ENCODE measurements around the gene SNCG.
"Not testable (repeated sequence)": the region's sequence is repeated elsewhere in the genome, so short reads cannot be mapped to it uniquely, and the experiment has no call there.

Gene SNCG

DNA sequence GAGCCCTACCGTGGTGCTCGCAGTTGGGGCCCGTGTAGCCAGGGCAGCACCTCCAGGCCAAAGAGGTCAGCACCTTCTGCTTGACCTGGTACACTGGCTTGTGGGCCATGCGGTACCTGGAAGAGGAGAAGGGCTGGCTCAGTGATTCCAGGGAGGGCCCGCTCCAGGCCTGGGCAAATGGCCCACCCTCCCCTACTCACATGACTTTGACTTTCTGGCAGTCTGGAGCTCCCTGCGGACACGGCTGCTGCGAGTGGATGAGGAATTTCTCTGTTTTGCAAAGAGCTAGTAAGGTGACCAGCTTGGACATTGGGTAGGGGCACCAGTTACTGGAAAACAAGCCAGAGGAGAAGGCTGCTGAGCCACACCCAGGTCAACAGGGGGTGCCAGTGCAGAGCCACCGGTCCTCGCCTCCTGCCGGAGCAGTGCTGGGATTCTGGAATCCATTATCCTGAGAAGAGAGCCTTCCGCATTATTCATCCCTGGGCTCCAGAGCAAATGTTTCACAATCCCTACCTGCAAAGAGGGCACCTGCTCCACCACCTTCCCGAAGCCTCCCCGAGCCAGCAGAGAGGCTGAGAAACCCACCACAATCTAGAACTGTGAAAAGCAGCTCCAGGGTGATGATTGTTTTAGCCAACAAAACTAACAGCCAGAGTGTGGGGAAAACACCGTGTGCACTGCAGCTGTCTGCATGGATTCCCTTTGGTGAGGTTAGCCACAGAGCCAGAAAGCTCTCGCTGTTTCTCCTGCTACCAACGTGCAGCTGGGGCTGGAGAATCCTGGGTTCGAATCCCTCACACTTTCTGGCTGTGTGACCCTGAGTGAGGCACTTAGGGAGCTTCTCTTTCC, 12.8 kb upstream of the SNCG start:
- DNase-seq (ENCODE audit: low read depth), result no peak

DNA sequence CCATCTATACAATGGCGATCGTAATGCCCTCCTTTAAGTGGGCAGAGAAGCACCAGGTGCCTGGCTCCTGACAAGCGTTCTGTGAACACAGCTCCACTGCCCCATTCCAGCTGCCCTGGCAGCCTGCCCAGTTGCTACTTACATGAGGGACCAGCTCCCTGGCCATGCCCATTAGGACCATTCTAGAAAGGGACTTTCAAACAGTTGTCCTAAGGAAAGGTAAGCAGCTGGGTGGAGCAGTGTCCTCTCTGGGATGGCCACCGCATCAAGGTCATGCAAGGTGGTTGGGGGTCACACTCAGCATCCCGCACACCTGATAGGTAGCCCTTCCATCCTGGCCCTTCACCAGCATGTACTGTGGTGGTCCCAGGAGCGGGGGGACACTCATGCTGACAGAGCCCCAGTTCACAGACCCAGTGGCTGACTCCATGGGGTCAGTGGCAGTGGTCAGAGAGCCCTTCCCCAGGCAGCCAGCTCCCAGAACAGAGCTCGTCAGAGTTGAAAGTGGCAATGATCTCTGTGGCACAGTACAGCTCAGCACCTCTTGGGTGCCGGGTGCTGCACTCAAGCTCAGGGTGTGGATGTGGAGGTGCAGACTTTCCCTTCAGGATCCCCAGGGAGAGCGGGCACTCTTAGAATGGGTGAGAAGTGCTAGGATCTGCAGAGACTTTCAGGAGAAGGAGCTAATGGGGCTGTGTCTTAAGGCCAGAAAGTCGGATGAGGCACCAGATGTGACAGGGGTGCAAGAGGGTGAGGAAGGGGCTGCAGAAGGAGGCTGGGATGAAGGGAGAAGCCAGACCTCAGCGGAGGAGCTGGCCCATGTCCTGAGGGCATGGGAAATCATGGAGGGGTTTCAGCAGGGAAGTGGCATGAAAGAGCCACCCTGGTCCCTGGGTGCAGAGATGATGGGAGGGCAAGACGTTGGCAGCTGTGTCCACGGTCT, 11.9 kb upstream of the SNCG start:
- no peak for DNase-seq (ENCODE audit: low read depth)

DNA sequence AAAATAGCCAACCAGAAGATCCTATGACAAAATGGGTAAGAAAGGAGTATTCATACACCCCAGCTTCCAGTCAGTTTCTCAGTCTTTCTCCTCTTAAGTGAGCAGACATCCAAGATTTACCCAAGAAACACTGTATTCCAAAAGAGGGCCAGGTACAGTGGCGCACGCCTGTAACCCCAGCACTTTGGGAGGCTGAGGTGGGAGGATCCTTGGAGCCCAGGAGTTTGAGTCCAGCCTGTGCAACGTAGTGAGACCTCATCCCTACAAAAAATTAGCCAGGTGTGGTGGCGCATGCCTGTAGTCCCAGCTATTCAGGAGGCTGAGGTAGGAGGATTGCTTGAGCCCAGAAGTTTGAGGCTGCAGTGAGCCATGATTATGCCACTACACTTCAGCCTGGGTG, 10.6 kb upstream of the SNCG start:
- not testable (repeated sequence) for DNase-seq (ENCODE audit: low read depth)

DNA sequence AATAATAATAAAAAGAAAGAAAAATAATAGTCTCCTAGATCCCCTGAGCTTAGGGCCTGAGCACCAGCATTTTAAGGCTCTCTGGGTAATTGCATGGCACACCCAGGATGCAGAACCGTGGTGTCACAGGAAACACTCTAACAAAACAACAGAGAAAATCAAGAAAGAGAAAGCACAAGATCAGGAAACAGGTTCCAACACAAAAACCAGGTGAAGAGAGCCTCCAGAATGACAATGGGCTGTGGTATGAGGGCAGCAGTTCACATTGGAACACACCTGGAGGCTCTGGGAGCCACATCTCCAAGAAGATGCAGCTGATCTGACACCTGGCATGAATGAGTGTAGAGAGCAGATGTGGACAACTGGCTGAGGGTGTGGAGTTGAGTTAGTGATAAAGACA, 8.1 kb upstream of the SNCG start:
- DNase-seq (ENCODE audit: low read depth), result no peak

DNA sequence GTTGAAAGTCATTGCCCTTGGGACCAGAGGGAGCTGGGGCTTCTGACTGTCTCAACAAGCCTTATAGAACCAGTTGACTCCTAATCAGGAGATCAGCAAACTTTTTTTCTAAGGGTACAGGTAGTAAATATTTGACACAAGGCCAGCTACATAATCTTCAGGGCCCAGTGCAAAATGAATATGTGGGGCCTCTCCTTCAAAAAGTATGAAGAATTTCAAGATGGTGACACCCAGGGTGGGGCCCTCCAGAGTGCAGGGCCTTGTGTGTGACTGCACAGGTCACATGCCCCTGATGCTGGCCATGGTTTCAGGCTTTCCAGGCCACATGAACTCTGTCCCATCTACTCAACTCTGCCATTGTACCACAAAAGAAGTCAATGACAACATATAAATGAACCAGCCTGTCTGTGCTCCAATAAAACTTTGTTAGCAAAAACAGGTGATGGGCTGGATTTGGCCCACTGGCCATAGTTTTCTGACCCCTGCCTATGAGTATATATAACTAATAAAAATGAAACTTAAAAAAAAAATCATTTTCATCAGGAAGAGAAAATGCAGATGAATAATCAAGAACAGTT, 7.1 kb upstream of the SNCG start:
- DNase-seq (ENCODE audit: low read depth), result no peak

DNA sequence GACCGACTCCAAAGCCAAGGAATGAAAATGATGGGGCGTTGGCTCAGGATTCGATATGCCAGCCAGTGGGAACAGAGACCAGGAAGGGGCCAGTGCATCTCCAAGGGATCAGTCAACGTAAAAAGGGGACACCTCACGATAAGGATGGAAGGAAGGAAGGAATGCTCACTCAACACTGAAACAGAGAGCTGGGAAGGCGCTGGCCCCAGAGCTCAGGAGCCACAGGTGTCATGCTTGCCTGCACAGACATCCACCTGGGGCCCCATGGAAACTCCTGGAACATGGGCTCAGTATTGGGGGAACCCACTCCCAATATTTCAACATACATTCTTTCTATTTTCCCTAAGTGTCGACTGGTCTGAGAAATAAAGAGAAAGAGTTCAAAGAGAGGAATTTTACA, 6.3 kb upstream of the SNCG start:
- no peak for DNase-seq (ENCODE audit: low read depth)

DNA sequence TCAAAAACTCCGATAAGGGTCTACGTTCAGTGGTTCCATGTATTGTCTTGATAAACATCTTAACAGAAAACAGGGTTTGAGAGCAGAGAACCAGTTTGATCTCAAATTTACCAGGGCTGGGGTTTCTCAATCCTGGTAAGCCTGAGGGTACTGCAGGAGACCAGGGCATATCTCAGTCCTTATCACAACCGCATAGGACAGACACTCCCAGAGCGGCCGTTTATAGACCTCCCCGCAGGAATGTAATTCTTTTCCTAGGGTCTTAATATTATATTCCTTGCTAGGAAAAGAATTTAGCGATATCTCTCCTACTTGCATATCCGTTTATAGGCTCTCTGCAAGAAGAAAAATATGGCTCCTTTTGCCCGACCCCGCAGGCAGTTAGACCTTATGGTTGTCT, 5.7 kb upstream of the SNCG start:
- DNase-seq (ENCODE audit: low read depth), result not testable (repeated sequence)

DNA sequence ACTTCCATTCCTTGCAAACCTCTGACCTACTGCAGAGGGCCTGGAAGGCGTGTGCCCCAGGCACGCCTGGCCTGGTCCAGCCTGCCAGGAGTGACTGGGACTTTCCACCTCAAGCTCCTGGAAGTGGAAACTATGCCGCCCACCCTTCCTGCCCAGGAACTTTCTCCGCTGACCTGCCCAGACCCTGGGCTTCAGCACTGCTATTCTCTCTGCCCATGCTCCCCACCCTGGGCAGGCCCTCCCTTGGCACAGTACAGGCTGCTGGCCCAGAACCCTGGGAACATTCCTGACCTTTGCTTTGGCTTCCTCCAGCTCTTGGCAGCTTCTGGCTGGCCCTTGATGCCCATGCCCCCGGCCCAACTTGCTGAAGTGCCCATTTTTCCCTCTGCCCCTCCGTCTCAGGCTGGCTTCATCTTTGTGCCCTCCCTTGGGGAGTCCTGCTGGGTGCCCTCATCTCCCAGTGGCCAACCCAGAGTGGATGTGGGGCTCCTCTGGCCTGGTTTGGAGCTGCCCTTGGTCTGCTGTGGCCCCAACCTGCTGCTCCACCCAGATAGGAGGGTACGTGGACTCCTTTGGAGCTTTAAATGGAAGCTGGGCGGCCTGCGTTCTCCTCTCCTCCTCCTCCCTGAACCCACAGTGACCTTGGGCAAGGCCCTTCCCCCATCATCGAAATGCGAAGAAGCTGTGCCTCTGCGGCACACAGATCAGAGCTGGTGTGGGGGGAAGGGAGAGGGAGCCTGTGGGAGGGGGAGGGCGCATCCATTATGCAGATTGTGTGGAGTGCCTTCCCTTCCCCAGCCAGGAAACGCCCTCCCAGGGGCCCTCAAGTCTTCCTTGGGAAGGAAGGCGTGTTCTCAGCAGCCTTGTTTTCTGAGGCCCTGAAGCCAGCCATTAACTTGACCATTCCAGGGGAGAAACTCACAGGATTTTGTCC, 4.4 kb upstream of the SNCG start:
- peak; percentile 64 for DNase-seq (ENCODE audit: low read depth)

DNA sequence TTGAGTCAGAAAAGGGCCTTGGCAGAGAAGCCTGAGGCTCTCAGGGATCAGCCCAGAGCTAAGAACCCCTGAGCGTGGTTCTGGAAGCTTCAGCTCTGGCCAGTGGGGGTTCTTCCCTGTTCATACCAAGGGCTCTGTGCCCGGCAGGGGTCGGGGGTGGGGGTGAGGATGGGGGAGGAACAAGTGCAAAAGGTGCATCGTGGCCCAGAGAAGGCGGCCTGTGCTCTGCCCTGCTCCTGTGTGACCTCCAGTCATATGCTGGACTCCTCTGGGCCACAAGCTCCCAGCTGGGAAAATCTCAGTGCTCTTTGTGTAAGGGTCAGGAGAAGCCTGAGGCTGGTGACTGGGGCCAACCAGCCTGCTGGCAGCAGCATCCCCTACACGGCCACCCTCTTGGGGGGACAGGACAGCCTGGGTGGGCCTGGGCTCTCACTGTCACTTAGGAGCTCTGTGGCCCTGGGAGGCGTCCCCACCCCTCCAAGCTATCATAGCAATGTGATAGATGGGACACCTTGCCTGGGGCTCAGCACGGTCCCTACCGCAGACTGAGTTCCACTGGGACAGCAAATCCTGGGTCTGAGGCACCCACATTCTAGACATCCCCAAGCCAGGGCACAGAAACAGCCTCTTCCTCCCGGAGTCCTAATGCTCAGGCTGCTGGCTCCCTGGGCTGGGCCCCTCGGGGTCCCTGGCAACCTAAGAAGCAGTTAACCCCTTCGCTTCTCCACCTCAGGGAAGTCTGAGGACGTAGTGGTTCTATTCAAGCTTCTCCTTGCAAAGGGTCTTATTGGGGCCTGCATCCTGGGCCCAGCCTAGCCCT, 3.5 kb upstream of the SNCG start:
- no peak for DNase-seq (ENCODE audit: low read depth)

DNA sequence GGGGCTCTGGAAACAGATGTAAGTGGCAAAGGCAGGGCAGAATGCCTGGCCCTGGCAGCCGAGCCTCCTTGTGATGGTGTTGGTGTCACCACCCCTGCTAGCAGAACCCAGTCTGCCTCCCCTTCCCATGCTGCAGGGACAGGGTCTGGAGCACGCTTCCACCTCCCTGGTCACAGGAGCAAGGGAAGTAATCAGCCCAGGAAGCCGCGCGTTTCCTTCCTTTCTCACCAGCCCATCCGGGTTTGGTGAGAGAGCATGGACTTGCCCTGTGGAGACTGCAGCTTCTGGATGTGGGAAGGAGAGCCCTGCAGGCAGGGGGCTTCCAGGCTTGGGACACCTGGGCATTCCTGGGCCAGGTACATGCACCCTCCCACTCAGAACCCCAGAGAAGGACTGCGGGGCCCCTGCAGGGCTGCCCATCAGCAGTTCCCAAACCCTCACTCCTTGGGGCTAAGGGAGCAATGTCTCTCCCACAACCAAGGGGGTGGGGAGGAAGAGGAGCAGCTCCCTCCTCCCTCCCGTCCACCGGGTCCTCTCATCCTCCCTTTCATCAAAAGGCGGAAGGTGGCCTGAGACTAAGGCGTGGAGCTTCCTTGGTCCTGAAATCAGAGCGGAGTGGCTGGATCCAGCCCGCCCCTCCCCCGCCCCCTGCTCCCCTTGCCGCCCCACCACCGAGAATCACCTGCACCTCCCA, 2.8 kb upstream of the SNCG start:
- no peak for DNase-seq (ENCODE audit: low read depth)

DNA sequence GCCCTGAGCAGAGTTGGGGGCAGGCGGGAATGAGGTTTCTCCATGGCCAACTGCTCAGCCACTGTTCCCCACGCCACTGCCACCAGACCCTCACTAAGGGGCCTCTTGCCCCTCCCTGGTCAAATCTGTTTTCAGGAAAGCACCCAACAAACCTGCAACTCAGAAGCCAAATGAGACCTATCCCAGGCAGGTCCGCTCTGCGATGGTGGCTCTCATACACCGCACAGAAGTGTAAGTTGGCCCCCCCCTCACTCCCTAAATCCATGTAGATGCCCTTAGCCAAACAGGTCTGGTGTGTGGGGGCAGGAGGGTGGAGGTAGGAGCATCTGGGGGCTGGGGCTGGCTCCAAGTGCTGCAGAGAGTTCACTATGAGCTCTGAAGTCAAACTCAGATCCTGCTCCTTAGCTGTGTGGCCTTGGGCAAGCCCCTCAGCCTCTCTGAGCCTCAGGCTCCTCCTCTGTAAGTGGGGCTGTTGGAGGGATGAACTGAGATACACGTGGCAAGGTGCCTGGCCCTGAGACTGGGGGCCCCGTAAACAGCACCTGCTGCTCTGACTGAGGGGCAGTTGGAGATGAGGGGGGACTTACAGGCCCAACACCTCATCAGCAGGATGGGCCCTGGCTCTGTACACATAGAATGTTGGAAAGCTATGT, 2.1 kb upstream of the SNCG start:
- DNase-seq (ENCODE audit: low read depth), result no peak

DNA sequence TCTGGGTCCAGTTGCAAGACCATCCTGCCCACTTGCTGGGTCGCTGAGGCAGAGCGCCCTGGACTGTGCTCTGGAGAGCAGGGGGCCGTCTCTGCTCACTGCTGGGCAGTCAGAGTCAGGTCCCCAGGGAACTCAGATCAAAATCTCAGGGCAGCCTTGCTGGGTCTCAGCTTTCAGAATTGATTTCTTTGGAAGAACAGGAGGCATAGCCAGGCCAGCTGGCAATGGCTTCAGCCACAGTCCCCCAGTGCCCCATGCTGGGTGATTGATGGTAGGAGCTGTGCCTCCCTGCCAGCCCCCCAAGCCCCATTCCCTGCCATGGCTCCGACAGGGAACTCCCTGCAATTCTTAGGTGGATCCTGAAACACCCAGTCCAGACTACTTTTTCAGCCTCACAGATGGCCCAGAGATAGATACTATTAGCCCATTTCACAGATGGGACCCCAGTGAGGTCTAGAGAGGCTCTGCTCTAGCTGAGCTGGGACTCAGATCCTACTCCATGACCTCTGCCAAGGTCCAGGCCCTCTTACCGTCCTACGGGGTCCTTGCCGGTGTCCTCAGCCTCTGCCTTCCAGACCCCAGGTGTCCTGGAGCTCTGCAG, 1.5 kb upstream of the SNCG start:
- no peak for DNase-seq (ENCODE audit: low read depth)

DNA sequence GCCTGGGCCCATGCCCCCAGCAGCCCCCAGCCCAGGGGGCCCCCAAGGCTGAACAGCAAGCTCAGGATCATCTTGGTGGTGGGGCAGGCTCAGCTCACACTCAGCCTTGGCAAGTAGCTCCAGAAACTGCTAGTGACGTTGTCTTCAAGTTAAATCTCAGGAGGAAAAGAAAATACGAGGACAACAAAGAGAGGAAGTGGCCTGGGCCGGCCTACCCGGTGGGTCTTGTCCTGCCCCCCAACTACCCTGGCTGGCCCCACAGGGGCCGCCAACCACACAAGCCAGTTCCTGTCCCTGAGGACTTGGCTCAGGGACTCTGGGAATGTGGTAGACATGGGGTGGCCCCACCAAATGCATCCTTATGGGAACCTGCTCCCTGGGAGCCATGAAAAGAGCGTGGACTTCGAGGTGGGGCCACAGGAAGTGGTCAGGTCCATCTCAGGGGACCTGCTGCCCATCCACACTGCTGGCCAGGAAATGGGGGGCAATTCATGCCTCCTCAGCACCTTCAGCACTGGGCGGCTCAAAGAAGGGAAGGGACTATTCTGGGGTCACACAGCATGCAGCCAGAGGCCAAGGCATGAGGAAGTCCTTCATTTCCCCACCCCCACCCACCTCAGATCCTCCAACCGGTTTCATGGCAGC, 806 bp upstream of the SNCG start, which contains the start of gene MMRN2:
Gene MMRN2 (minus strand): TSS at position 145 of the 645 bp plus-strand sequence. CDS start 74 bp downstream, at position 71.
- DNase-seq (ENCODE audit: low read depth), result no peak

DNA sequence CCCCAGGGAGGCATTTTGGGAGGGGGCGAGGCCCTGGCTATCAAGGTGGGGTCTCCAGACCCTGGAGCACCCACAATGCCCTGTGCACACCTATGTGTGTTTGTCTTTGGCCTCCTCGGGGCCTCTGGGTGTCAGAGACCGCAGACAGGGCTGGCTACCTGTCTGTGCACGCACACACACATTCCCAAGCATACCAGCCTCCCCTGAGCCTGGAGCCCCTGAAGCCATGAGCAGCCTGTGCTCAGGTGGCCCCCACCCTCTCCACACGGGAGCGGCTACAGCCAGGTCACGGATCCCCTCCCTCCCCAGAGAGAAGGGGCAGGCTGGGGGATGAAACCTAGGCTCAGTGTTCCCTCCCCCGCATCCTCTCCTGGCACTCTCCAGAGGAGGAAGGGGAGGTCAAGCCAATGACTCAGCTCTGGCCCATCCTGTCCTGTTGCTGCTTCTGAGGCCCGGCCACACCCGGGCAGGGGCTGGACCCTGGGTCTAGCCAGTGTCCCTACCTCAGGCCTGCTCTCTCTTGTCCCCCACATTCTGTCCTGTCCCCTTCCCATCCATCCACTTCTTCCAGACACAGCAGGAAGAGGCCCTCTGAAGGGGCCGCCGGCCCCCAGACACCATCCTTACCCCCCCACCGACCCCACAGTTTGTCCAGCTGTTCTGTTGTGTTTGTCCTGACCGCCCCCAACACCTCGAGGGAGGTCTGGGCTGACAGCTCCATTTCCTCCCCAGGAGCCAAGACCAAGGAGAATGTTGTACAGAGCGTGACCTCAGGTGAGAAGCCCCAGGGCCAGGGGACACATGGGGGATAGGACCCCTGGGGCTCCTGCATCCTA, 720 bp downstream of the SNCG start:
- peak; percentile 79 for DNase-seq (ENCODE audit: low read depth)

DNA sequence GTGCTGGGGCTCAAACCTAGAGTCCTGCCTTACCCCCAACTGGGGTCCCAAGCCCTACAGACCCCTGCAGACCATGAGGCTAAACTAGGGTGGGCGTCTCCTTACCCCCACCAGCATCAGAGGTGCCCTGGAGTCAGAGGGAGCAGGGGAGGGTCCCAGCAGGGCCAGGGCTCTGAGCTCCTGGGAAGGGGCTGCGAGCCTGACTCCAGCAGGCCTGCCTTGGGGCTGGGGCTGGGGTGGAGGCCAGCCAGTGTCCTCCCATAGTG, 1.3 kb downstream of the SNCG start:
- DNase-seq (ENCODE audit: low read depth), result no peak

DNA sequence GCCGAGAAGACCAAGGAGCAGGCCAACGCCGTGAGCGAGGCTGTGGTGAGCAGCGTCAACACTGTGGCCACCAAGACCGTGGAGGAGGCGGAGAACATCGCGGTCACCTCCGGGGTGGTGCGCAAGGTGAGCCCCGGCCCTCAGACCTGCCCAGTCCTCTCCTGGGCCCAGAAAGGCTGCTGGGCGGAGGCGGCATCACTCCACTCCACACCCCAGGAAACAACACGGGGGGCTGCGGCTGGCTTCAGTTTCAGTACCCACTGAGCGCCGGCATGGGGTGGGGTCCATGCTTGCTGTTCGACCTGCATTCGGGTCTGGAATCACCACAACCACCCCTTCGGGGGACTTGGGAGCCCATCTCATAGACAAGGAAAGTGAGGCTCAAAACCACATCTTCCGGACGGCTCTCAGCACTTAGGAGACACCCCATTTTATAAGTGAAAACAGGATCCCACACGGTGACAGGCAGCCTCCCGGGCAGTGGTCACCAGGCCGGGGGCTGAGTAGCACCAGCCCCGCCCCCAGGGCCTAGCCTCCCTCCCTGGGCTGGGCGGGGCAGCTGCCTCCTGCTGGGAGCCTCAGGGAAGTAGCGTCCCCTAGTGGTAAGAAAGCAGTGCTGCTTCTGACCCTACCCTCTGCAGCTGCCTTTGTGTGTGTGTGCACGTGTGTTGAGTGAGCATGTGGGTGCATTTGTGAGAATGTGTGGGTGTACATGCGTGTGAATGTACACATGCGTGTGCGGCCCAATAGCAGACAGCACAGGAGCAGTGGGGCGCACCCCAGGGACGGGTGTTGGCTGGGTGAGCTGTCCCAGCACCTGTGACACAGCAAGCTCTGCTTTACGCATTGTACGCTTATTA, 1.8 kb downstream of the SNCG start:
- DNase-seq (ENCODE audit: low read depth), result peak; percentile 78

Data from iris pigment epithelial cell (primary cell).